Measurements from ENCODE around the gene DOCK11.
"Not testable (repeated sequence)": the region's sequence is repeated elsewhere in the genome, so short reads cannot be mapped to it uniquely, and the experiment has no call there.

DOCK11 gene

DNA sequence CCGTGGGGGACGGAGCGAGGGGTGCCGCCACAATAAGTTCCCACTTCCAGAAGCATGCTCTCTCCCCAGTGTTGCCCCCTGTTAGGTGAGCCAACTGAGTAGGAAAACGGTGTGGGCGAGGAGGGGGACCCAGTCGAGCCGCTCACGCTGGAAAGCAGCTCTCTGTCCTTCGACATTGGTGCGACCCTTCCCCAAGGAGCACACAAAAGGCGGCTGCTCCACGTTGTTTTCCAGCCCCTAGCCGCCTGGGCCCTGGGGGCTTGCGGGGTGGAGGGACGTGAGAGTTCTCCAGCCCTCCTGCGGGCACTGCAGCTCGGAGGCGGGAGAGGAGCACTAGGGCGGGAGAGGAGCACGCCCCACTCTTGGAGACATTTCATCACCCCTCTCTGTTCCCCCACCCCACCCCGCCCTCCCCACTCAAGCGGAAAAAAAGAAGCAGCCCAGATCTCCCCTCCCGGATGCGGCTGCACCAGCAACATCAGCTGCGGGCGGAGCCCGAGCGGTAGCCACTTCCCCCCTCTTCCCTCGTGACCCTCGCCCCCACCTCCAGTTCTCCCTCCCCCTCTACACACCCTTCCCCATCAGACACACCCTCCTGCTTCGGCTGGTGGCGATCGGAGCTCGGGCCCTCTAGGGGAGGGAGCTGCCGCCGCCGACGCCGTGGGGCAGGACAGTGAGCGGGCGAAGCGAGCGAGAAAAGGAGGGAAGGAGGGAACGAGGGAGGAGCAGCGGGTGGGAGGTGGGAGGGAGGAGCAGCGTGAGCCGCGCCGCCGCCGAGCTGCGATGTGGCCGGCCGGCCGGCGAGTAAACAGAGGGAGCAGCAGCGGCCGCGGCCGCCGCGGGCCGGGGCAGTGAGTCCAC lies at the start of gene DOCK11:
Gene DOCK11, plus strand, starts transcription at position 755 of the 861 bp plus-strand sequence. CDS start 157 bp downstream, outside the sequence.
- DNase-seq (ENCODE audit: low spot score) = peak; percentile 64

DNA sequence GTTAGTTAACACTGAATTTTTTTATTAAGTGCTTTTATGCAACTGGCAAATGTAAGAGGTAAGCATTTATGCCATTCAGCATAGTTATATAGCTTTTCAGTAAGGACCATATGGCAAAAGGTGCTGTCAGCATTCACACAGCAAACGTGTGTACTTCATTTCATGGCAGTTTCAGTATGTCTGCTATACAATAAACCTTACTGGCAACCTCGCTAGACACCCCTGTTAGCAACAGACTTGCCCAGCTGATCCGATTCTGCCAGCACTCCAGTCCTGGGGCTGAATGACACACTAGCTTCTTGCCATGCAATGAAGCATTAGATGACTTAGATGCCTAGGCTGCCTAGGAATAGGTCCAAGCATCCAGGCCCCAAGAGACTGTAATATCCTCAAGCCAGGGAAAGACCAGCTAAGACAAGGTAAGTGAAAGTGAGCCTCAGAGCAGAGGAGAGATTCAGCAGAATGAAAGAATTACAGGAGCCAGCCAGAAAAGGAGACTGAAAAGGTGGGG lies 47.3 kb upstream of the DOCK11 start:
- DNase-seq (ENCODE audit: low spot score) = no peak

DNA sequence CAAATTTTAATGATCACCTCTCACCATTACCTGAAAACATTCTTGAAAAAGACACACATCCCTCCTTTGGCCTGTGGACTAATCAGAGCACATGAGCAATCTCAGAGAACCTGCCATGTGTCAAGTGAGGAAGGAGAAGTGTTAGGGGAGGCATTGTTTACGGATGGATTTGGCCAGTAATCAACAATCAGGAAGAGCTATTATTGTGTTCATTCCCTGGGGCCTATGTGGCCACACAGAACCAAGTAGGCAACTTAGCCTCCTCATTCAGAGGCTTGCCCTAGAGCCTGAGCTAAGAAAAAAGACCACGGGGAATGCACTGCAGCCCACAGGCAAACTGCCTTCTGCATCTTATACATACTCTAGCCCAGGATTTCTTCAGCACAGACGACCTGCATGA lies 40.6 kb upstream of the DOCK11 start:
- no peak for DNase-seq (ENCODE audit: low spot score)

DNA sequence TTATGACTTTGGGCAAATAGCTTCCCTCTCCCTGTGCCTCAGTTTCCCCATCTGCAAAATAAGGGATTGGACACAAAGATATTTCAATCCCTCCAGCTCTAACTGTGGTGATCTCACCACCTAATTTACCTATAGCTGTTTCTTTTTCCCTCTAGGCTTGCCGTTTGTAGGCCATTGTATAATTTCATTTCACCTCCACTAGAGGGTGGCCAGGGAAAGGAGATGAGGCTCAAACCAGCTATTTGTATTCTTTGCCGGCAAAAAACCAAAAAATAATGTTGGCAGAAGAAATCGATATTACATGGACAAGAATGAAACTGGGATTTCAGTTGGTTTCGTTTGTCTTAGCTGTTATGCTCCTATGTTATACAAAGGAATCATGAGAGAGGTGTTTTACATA lies 36.1 kb upstream of the DOCK11 start:
- DNase-seq (ENCODE audit: low spot score) = peak; percentile 34

DNA sequence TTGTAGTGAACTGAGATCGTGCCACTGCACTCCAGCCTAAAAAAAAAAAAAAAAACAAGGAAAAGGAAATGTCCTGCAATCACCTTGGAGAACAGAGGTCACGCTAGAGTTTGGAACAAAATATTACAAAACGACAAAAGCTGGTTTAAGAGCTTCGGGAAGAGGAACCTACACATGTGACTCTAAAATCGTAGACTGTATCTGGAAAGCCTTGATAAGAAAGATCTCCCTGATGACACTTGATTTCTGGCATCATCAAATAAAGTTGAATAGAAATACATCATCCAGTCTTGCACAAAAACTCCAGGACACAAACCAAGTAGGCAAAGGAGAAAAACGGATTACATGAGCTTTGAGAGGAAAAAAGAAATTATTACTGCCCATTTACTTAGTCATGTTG lies 31.1 kb upstream of the DOCK11 start:
- DNase-seq (ENCODE audit: low spot score) = no peak

DNA sequence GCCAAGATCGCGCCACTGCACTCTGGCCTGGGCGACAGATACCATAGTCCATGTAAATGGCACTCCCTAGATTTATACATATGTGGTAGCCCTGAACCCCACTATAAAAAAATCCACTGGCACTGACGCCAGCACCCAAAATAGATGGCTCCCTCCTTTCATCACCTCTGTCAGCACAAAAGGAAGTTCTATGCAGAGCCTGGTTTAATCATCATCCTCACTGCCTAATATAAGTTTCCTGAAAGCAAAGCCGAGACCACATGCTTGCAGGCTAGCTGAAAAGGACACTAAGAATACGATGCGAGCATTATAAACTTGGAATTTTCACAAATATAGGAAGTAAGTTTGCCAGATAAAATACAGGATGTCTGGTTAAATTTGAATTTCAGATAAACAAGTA lies 27.5 kb upstream of the DOCK11 start:
- DNase-seq (ENCODE audit: low spot score) = no peak

GRCh38 chrX:118470721-118471347 lies 24.8 kb upstream of the DOCK11 start:
- not testable (repeated sequence) for DNase-seq (ENCODE audit: low spot score)

- DNase-seq (ENCODE audit: low spot score) = no peak
Observed at GRCh38 chrX:118474586-118474985, 21.0 kb upstream of the DOCK11 start.

GRCh38 chrX:118475903-118476302 lies 19.7 kb upstream of the DOCK11 start:
- DNase-seq (ENCODE audit: low spot score) = no peak

DNA sequence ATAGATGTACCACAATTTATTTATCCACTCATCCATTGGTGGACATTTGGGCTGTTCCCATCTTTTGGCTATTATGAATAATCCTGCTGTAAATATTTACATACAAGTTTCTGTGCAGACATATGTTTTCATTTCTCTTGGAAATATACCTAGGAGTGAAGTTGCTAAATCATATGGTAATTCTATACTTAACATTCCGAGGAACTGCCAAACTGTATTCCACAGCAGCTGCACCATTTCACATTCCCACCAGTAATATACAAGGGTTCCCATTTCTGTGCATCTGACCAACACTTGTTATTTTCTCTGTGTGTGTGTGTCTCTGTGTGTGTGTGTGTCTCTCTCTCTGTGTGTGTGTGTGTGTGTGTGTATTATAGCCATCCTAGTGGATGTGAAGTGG lies 15.4 kb upstream of the DOCK11 start:
- no peak for DNase-seq (ENCODE audit: low spot score)

DNA sequence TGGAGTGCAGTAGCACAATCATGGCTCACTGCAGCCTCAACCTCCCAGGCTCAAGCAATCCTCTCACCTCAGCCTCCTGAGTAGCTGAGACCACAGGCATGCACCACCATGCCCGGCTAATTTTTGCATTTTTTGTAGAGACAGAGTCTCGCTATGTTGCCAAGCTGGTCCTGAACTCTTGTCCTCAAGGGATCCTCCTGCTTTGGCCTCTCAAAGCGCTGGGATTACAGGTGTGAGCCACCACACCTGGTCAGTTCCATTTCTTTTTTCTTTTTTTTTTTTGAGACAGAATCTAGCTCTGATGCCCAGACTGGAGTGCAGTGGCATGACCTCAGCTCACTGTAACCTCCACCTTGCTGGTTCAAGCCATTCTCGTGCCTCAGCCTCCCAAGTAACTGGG lies 13.2 kb upstream of the DOCK11 start:
- DNase-seq (ENCODE audit: low spot score) = not testable (repeated sequence)

DNA sequence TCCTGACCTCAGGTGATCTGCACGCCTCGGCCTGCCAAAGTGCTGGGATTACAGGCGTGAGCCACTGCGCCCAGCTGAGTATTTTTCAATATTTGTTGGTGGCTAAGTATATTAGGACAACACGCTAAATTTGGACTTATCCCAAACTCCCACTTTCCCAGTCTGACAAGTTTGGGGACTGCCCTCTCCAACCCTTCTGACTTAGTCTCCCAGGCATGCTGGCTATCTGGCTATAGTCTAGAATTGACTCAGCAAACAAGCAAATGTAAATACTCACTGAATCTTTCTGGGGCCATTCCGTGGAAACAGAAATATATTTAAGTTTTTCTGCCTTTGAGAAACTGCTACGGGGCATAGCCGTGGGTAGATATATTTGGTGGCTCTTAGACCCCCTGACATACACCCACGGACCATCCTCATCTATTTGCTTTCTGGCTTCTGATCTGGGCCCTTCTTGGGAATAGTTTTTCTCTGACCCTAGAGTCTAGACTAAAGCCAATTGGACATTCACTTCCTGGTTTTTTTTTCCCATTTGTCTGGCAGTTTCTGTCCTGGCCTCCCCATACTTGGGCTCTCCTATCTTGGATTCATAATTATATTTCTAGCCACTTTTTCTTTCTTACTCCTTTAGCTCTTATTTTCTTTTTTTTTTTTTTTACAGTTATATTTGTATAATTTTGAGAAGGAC lies 11.3 kb upstream of the DOCK11 start:
- no peak for DNase-seq (ENCODE audit: low spot score)

GRCh38 chrX:118486693-118487092 lies 8.9 kb upstream of the DOCK11 start:
- not testable (repeated sequence) for DNase-seq (ENCODE audit: low spot score)

- no peak for DNase-seq (ENCODE audit: low spot score)
Observed at GRCh38 chrX:118493016-118493415, 2.6 kb upstream of the DOCK11 start.

GRCh38 chrX:118493653-118494297 lies 1.8 kb upstream of the DOCK11 start:
- no peak for DNase-seq (ENCODE audit: low spot score)

DNA sequence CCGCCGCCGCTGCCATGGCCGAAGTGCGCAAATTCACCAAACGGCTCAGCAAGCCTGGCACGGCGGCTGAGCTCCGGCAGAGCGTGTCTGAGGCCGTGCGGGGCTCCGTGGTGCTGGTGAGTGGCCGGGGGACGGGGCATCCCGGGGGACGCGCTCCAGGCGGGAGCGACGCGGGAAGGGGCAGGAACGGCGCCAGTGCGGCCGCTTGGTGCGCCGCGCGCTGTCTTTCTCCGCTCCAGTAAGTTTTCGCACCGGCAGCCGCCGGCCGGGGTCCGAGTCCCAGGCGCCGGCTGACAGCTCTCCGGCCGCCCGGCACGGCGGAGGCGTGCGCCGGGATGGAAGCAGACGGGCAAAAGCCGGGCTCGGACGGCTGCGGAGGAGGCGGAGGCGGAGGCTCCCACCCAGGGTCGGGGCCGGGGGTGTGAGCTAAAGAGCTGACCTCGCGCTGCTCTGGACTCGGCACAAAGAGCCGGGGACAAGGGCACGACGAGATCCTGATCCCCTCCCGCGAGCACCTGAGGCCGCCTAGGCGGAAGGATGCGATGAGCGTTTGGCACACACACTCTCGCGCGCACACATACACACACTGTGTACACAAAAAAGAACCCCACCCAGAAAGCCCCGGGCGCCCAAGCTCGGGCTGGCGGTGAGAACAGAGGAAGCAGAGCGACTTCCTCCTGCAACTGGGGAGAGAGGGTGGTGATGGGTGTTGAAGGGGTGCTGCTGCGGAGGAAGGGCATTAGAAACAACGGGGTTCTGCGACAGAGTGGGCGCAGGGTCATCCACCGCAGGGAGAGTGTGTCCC lies 545 bp downstream of the DOCK11 start:
- DNase-seq (ENCODE audit: low spot score) = no peak

GRCh38 chrX:118496763-118497079 lies 1.1 kb downstream of the DOCK11 start:
- no peak for DNase-seq (ENCODE audit: low spot score)

- DNase-seq (ENCODE audit: low spot score) = no peak
Observed at GRCh38 chrX:118497180-118497818, 1.7 kb downstream of the DOCK11 start.

GRCh38 chrX:118498351-118498750 lies 2.7 kb downstream of the DOCK11 start:
- no peak for DNase-seq (ENCODE audit: low spot score)

DNA sequence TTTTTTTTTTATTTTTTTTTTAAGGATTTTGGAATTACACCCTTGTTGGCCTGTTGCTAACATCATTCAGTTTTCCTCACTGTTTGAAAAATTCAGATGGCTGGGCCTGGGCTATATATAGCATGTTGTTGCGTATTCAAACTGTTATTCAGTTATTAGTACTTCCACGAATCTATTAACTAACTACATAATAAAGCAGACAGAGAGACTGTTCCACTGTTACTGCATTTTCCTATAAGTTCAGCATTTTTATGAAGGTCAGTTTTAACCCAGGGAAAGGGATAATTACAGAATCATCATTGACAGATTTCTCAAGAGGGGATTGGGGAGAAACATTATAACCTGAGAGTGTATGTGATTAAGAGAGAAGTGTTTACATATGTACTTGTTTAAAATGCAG lies 3.1 kb downstream of the DOCK11 start:
- DNase-seq (ENCODE audit: low spot score) = no peak

DNA sequence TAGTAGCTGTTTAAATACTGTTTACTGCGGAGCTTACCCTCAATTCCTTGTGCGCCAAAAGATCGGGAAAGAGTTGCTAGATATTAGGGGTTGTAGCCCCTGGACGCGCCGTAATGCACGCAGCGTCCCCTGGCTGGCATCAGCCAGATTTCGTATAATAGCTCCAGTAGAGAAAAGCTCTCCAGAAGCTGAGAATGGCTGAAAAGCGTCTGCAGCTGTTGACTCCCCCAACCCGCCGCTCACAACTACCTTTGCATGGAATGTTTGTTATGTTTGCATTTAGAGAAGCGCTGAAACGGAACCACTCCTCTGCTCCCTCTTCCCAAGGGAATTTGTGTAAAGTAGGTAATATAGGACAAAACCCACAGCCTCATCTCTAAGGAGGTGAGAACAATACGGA lies 3.7 kb downstream of the DOCK11 start:
- no peak for DNase-seq (ENCODE audit: low spot score)

Measured in HuH-7 (cell line).